ENCODE measurements around the gene NEGR1. TPM values are rescaled to one million over a fixed set of nuclear protein-coding genes. Genes with fewer than 3 reads are reported as not detected.

Gene NEGR1
- total RNA-seq, 2 experiments from 2014 or later: not detected

DNA sequence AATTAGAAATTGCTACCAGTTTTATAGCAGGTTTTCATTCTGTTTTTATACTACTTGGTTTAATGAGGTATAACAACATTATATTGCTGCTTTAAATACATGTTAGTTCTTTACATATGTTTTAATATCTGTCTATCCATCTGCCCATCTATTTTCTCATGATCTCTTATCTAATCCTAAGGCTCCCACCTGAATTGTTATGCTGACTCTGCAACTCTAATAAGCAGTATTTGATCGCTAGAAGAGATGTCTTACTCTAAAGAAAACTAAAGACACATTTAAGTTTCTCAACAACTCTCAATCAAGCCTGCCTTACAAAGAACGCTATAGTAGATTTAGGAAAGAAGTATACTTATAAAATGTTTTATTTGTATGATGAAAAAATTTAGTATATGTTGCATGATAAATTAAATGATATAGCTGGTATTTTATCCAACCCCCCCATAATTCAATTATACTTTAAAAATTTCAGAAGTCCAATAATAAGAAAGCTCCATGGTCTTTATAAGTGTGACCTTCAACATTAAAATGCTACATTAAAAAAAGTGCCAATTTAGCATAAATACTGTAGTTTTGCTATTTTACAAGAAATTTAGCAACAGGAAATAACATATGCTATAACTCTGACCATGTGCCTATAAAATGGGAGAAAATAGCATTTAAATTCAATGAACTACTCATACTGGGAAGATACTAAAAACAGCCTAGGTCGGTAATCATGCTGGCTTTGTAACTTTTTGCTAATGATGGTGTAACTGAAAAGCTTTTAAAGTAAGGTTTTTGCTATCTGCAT is 180.3 kb downstream of the NEGR1 start:
- TF ChIP-seq CTCF (IDR thresholded peaks at IDR 0.05): no peak
- no peak overlapping the region for H3K4me3 Mint-ChIP-seq
- DNase-seq: no peak
- ChIA-PET CTCF (no interaction called here), POLR2A (no interaction called here)
- H3K9me3 Mint-ChIP-seq: no peaks in the 10 kb centered on the region
- no peak overlapping the region for H3K27ac Mint-ChIP-seq
- no peaks in the 10 kb centered on the region for H3K27me3 Mint-ChIP-seq
- ATAC-seq: no peak
- intact Hi-C loops (cut with micrococcal nuclease): no loop called here
- no peaks in the 10 kb centered on the region for H3K36me3 Mint-ChIP-seq (ENCODE audit: low read depth)
- no peaks in the 10 kb centered on the region for H3K4me1 Mint-ChIP-seq (ENCODE audit: low read depth)

GRCh38 chr1:72100771-72101170 is 181.6 kb downstream of the NEGR1 start:
- DNase-seq (no peak), ATAC-seq (no peak)
- no peak for TF ChIP-seq CTCF (IDR thresholded peaks at IDR 0.05)
- Mint-ChIP-seq H3K4me3 (no peak overlapping the region), H3K36me3 (ENCODE audit: low read depth) (no peaks in the 10 kb centered on the region), H3K4me1 (ENCODE audit: low read depth) (no peaks in the 10 kb centered on the region), H3K27ac (no peak overlapping the region), H3K9me3 (no peaks in the 10 kb centered on the region), H3K27me3 (no peaks in the 10 kb centered on the region)
- intact Hi-C loops (cut with micrococcal nuclease): no loop called here
- ChIA-PET CTCF (no interaction called here), POLR2A (no interaction called here)

- Mint-ChIP-seq H3K36me3 (ENCODE audit: low read depth) (no peaks in the 10 kb centered on the region), H3K4me3 (no peak overlapping the region), H3K27ac (no peak overlapping the region), H3K9me3 (no peaks in the 10 kb centered on the region), H3K27me3 (no peaks in the 10 kb centered on the region), H3K4me1 (ENCODE audit: low read depth) (no peaks in the 10 kb centered on the region)
- ChIA-PET POLR2A (no interaction called here), CTCF (no interaction called here)
- ATAC-seq (no peak), DNase-seq (no peak)
- no peak for TF ChIP-seq CTCF (IDR thresholded peaks at IDR 0.05)
- intact Hi-C loops (cut with micrococcal nuclease): no loop called here
Measured at GRCh38 chr1:72097851-72098570, 184.3 kb downstream of the NEGR1 start.

DNA sequence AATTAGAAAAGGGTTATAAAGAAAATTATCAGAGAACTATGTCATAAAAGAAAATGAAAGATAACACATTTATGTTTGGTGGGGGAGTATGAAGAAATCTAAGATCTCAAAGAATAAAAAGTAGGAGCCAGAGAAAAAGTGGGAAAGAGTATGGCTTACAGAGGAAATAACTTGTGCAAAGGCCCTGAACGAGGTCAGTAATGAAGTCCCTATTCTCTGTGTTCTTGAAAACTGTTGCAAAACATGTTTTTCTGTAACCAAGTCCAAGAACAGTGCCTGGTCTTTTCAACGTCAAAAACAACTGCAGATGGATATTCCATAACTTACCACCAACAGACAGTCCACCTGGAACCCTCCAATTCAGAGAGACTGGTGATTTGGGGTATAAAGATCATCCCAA is 188.1 kb downstream of the NEGR1 start:
- TF ChIP-seq CTCF (IDR thresholded peaks at IDR 0.05): no peak
- ChIA-PET POLR2A (no interaction called here), CTCF (no interaction called here)
- no peak for ATAC-seq
- no peak overlapping the region for H3K4me3 Mint-ChIP-seq
- H3K36me3 Mint-ChIP-seq (ENCODE audit: low read depth): no peaks in the 10 kb centered on the region
- DNase-seq: no peak
- no peak overlapping the region for H3K27ac Mint-ChIP-seq
- no peaks in the 10 kb centered on the region for H3K9me3 Mint-ChIP-seq
- intact Hi-C loops (cut with micrococcal nuclease): no loop called here
- H3K4me1 Mint-ChIP-seq (ENCODE audit: low read depth): no peaks in the 10 kb centered on the region
- H3K27me3 Mint-ChIP-seq: no peaks in the 10 kb centered on the region

DNA sequence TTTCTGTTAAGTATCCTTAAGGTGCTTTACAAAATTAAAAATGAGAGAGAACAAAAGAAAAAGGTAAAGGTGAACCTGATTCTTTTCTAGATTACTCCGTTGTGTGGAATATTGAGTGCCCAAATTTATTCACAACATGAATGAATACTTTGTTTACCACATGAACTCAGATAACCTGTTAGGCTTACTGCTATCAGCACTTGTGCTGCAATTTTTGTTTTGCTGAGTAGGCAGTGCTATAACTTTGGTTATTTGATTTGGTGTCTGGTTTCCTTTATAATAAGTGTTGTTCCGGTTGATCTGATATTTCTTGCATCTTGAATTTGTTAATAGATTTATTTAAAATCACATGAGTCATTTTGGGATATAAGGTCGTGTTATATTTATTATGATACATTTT is 195.9 kb downstream of the NEGR1 start:
- TF ChIP-seq CTCF (IDR thresholded peaks at IDR 0.05): no peak
- Mint-ChIP-seq H3K27me3 (no peaks in the 10 kb centered on the region), H3K9me3 (no peaks in the 10 kb centered on the region), H3K27ac (no peak overlapping the region), H3K4me3 (no peak overlapping the region), H3K4me1 (ENCODE audit: low read depth) (no peaks in the 10 kb centered on the region), H3K36me3 (ENCODE audit: low read depth) (no peaks in the 10 kb centered on the region)
- ATAC-seq: no peak
- CTCF ChIA-PET: no interaction called here
- intact Hi-C loops (cut with micrococcal nuclease): no loop called here
- DNase-seq: no peak
- POLR2A ChIA-PET: no interaction called here
